Endothelial cell of umbilical vein (primary cell): ENCODE data around the gene NDUFS6. TPM values are rescaled to one million over a fixed set of nuclear protein-coding genes. Genes with fewer than 3 reads are reported as not detected.

Experiments
- BruUV-seq: library from RNA; stranded (reverse); fragments of 400-500 nt; replicated peaks from 2 replicates; lab custom pipeline; 2021; lab: Mats Ljungman, UMichigan
- CTCF ChIA-PET: fragments of 300-600, 350-600 bp; sonication (Branson Sonifier 250); formaldehyde crosslinking; loops from one replicate; lab custom pipeline; 2021; ENCODE audit warnings: antibody characterized with exemption, inconsistent platforms; lab: Charles Lee
- POLR2A ChIA-PET: fragments of 300-600, 350-600 bp; sonication (Branson Sonifier 250); formaldehyde crosslinking; loops from one replicate; lab custom pipeline; 2021; ENCODE audit warnings: antibody characterized with exemption, inconsistent platforms; lab: Charles Lee
- DNase-seq: peaks from one replicate; pipeline ENCODE4 v3.0.0-alpha.2; 2011; ENCODE audit warnings: low read depth, low spot score
- FAIRE-seq: peaks from 2 replicates; lab custom pipeline; 2011; peaks lifted over from hg19 to GRCh38; lab: Jason Lieb, UNC
- H2AFZ ChIP-seq: 2 replicates; pipeline ENCODE4 v1.6.0; 2012; ENCODE audit warnings: low read depth, low read length, control low read depth, inconsistent platforms
- H3K27ac ChIP-seq: 2 replicates; pipeline ENCODE4 v1.5.1; 2011; ENCODE audit warnings: low read depth, mild to moderate bottlenecking, control low read depth, low read length, moderate library complexity; ENCODE audit not compliant: insufficient read depth
- H3K27me3 ChIP-seq, 2 experiments: 2 replicates each; pipeline versions ENCODE4 v1.6.0 to v1.6.1; 2011; ENCODE audit warnings: low read length in 2 of 2, mixed read lengths in 1 of 2; ENCODE audit not compliant: control insufficient read depth in 2 of 2, insufficient read depth in 2 of 2
- H3K36me3 ChIP-seq, 2 experiments: 2 replicates in 1 of 2; 3 replicates in 1 of 2; pipeline ENCODE4 v1.5.1; 2011; ENCODE audit warnings: low read length in 2 of 2, mild to moderate bottlenecking in 1 of 2, moderate library complexity in 1 of 2; ENCODE audit not compliant: control insufficient read depth in 2 of 2, insufficient read depth in 2 of 2; ENCODE audit errors: extremely low read depth in 1 of 2
- H3K4me1 ChIP-seq: 3 replicates; pipeline ENCODE4 v1.5.1; 2011; ENCODE audit warnings: mild to moderate bottlenecking, low read length; ENCODE audit not compliant: control insufficient read depth, insufficient read depth; ENCODE audit errors: extremely low read depth
- H3K4me2 ChIP-seq: 2 replicates; pipeline ENCODE4 v1.6.1; 2011; ENCODE audit warnings: low read length, control low read depth, mixed read lengths; ENCODE audit not compliant: insufficient read depth
- H3K4me3 ChIP-seq, 3 experiments: fragments of 200-600 bp in 1 of 3; sonication (generic), shearing (Covaris generic) in 1 of 3; replicated peaks in 1 of 3; 2 replicates each; pipeline ENCODE4 v1.5.1; 2011 to 2016; ENCODE audit warnings: control low read depth in 3 of 3, low read length in 3 of 3, mild to moderate bottlenecking in 2 of 3, inconsistent platforms in 1 of 3, low read depth in 1 of 3, moderate library complexity in 1 of 3; ENCODE audit not compliant: insufficient read depth in 1 of 3
- H3K79me2 ChIP-seq: 2 replicates; pipeline ENCODE4 v1.6.0; 2012; ENCODE audit warnings: low read length, inconsistent platforms; ENCODE audit not compliant: control insufficient read depth, insufficient read depth
- H3K9ac ChIP-seq: replicated peaks from 2 replicates; pipeline ENCODE3; 2011; ENCODE audit warnings: low read length, control low read depth; ENCODE audit not compliant: insufficient read depth; ENCODE audit errors: extremely low read depth
- H3K9me1 ChIP-seq: replicated peaks from 3 replicates; pipeline ENCODE4 v1.6.0; 2011; ENCODE audit warnings: mild to moderate bottlenecking, low read length; ENCODE audit not compliant: control insufficient read depth, insufficient read depth; ENCODE audit errors: extremely low read depth
- H3K9me3 ChIP-seq: replicated peaks from 2 replicates; pipeline ENCODE4 v1.5.1; 2012; ENCODE audit warnings: low read length, inconsistent platforms; ENCODE audit not compliant: control insufficient read depth, insufficient read depth
- H4K20me1 ChIP-seq: replicated peaks from 2 replicates; pipeline ENCODE3; 2011; ENCODE audit warnings: mild to moderate bottlenecking, low read length; ENCODE audit not compliant: control insufficient read depth, insufficient read depth; ENCODE audit errors: extremely low read depth
- EZH2 ChIP-seq: IDR thresholded peaks from 2 replicates; pipeline ENCODE4 v1.6.1; 2012; ENCODE audit warnings: borderline replicate concordance, low read depth, mild to moderate bottlenecking, moderate library complexity, low read length, inconsistent platforms; ENCODE audit not compliant: severe bottlenecking
- FOS ChIP-seq: IDR thresholded peaks from 2 replicates; pipeline ENCODE4 v1.6.1; 2011; ENCODE audit warnings: mild to moderate bottlenecking, low read length, moderate library complexity, borderline replicate concordance; ENCODE audit not compliant: insufficient read depth
- GATA2 ChIP-seq: IDR thresholded peaks from 2 replicates; pipeline ENCODE4 v1.7.0; 2011; ENCODE audit warnings: low read depth, mild to moderate bottlenecking, moderate library complexity, mixed read lengths, low read length; ENCODE audit not compliant: insufficient read length, insufficient read depth
- JUN ChIP-seq: IDR thresholded peaks from 2 replicates; pipeline ENCODE4 v1.6.1; 2011; ENCODE audit warnings: borderline replicate concordance, low read depth; ENCODE audit not compliant: insufficient read length, insufficient read depth
- MYC ChIP-seq: IDR thresholded peaks from one replicate; pipeline ENCODE4 v1.6.1; 2011; ENCODE audit warnings: mild to moderate bottlenecking, low read depth, low read length
- dilution Hi-C: fragments of 300-500 bp; cut with MboI; formaldehyde crosslinking; loops from one replicate; pipeline ENCODE4 v1.15.0; 2019; ENCODE audit warnings: low sequenced_read_pairs; ENCODE audit not compliant: extremely low pct_ligation_motif_present
- intact Hi-C: fragments of 100-400 bp; cut with micrococcal nuclease; formaldehyde crosslinking; loops from one replicate; pipeline ENCODE4 v1.10.0; 2022
- polyA plus RNA-seq, 4 experiments: library from polyadenylated mRNA; depleted of rRNA in 3 of 4; stranded (reverse) in 3 of 4; unstranded in 1 of 4; fragments of >200 nt; gene quantifications; 2 replicates each; pipeline versions ENCODE4 v1.2.1 to v1.2.3, GENCODE V29; 2011 to 2012; ENCODE audit warnings: missing spikeins in 1 of 4
- total RNA-seq: library from RNA; stranded (reverse); gene quantifications from 2 replicates; pipeline ENCODE4 v1.2.3, GENCODE V29; 2021

The NDUFS6 gene
- total and polyA plus RNA-seq, 2 donors (not counting 3 experiments of a cell fraction or from before 2014, with no cell fraction given) = 42.5 to 127 TPM

DNA sequence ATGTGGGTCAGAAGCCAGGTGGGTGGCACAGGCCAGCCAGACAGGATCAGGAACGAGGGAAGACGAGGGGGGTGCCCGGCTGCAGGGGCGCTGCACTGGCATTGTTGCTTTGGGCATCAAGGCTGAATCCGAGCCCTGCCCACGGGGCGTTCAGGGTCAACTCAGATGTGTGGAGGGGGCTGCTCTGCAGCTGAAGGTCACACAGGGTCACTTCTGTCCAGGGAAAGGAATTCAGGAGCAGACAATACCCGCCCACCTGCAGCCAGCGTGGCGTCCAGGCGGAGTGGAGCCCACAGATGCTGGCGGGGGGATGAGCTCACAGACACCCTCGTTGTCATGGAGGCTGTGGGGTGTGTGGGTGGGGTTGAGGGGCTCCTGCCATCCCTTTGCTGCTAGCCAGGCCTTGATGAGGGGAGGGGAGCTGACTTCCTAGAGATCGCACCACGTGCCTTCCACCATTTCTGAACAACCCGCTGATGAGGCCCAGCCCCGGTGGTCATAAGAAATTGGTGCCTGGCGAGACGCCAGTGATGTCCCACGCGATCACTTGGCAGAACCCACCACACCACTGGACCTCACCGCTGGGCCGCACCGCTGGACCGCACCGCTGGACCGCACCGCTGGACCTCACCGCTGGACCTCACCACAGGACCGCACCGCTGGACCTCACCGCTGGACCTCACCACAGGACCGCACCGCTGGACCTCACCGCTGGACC lies 32.8 kb upstream of the NDUFS6 start:
- TF ChIP-seq FOS = no peak
- TF ChIP-seq JUN = no peak
- TF ChIP-seq GATA2 = no peak
- Histone ChIP-seq H3K36me3 (no peaks in the 10 kb centered on the region), H3K27me3 (no peaks in the 10 kb centered on the region), H3K4me3 (no peak overlapping the region), H3K4me2 (no peak overlapping the region), H3K27ac (no peak overlapping the region), H4K20me1 (no peaks in the 10 kb centered on the region), H3K4me1 (no peaks in the 10 kb centered on the region), H2AFZ (no peak overlapping the region), H3K79me2 (no peaks in the 10 kb centered on the region), H3K9me3 (no peaks in the 10 kb centered on the region), H3K9ac (no peak overlapping the region), H3K9me1 (no peaks in the 10 kb centered on the region)
- POLR2A ChIA-PET = no interaction called here
- DNase-seq (no peak), FAIRE-seq (no peak)
- no TSS peak for BruUV-seq
- dilution Hi-C loops = no loop called here
- intact Hi-C loops = no loop called here
- CTCF ChIA-PET = no interaction called here

DNA sequence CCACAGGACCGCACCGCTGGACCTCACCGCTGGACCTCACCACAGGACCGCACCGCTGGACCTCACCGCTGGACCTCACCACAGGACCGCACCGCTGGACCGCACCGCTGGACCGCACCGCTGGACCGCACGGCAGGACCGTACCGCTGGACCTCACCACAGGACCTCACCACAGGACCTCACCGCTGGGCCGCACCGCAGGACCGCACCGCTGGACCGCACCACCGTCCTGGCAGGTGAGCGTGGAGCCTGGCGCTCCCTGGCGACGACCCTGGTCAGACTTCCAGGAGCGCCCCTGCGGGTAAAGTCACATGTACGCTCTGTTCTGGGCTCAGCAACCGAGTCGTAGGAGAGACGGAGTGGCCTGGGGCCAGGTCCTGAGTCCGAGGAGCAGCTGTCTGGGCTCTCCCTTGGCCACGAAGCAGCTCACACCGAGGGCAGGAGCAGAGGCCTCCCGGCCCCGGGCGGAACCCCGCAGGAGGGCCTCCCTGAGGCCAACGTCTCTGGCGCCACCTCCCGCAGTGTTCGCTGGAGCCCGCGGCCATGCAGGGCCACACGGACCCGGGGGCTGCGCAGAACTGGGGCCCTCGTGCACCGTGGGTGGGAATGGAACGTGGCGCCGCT lies 32.1 kb upstream of the NDUFS6 start:
- H3K27me3 ChIP-seq = no peaks in the 10 kb centered on the region
- POLR2A ChIA-PET = no interaction called here
- H3K9ac ChIP-seq = no peak overlapping the region
- H3K4me2 ChIP-seq = no peak overlapping the region
- H3K4me3 ChIP-seq = no peak overlapping the region
- H3K9me3 ChIP-seq = no peaks in the 10 kb centered on the region
- no peak overlapping the region for H2AFZ ChIP-seq
- CTCF ChIA-PET = no interaction called here
- no peaks in the 10 kb centered on the region for H3K36me3 ChIP-seq
- no peak overlapping the region for H3K27ac ChIP-seq
- BruUV-seq = no TSS peak
- dilution Hi-C loops (no loop called here), intact Hi-C loops (no loop called here)
- TF ChIP-seq FOS = no peak
- TF ChIP-seq EZH2 = no peak
- TF ChIP-seq GATA2 = no peak
- no peak for TF ChIP-seq MYC
- FAIRE-seq (no peak), DNase-seq (no peak)
- no peaks in the 10 kb centered on the region for H3K79me2 ChIP-seq
- H4K20me1 ChIP-seq = no peaks in the 10 kb centered on the region
- no peaks in the 10 kb centered on the region for H3K9me1 ChIP-seq
- no peaks in the 10 kb centered on the region for H3K4me1 ChIP-seq
